ENCODE results near the gene GBA2. TPM values are rescaled to one million over a fixed set of nuclear protein-coding genes. Genes with fewer than 3 reads are reported as not detected.

The GBA2 gene
- polyA plus RNA-seq, 1 of the 3 experiments (the other 2 are of a cell fraction) = 71.5 TPM

GRCh38 chr9:35723426-35723825, 25.6 kb downstream of the GBA2 start:
- H3K36me3 ChIP-seq (replicated peaks in 1 of 2; ENCODE audit: control insufficient read depth in 1 of 2, insufficient read depth in 2 of 2, low read length in 1 of 2) = peaks cover 54 to 75% of the 10 kb centered on the region in 2 experiments
- H3K27me3 ChIP-seq (ENCODE audit: insufficient read depth) = no peaks in the 10 kb centered on the region
- no peak overlapping the region for H2AFZ ChIP-seq (ENCODE audit: low read depth)
- H3K9me2 ChIP-seq = no peaks in the 10 kb centered on the region
- CTCF ChIA-PET = interaction anchor here (1.6 to 19.9 kb wide), 2 partner anchors 9 to 28 kb away, joined by 3 to 183 read pairs; no protein-coding TSS in a partner anchor
- H3K9ac ChIP-seq = no peak overlapping the region
- WGBS (ENCODE audit: low lambda C conversion rate) = 89% methylated on average over 2 of the region's 2 CpGs
- no peak for DNase-seq
- no peak overlapping the region for H3K4me2 ChIP-seq
- no peaks in the 10 kb centered on the region for H3K9me3 ChIP-seq
- TF ChIP-seq GABPA (IDR thresholded peaks at IDR 0.05; ENCODE audit: low read depth) = no peak
- no peak for TF ChIP-seq YY1 (IDR thresholded peaks at IDR 0.05; ENCODE audit: low read depth)
- no peak for TF ChIP-seq ZBTB33 (IDR thresholded peaks at IDR 0.05; ENCODE audit: borderline replicate concordance, low read depth)
- no peak for TF ChIP-seq USF1 (IDR thresholded peaks at IDR 0.05; ENCODE audit: borderline replicate concordance, low read depth)
- no peak for TF ChIP-seq TEAD4 (IDR thresholded peaks at IDR 0.05; ENCODE audit: borderline replicate concordance, insufficient read depth)
- no peak for TF ChIP-seq MEF2A (IDR thresholded peaks at IDR 0.05; ENCODE audit: borderline replicate concordance, low read depth)
- no peak for TF ChIP-seq POLR2AphosphoS5 (IDR thresholded peaks at IDR 0.05; ENCODE audit: low read depth, low read length)
- no peak for TF ChIP-seq CHD2 (IDR thresholded peaks at IDR 0.05; ENCODE audit: low read length, partially characterized antibody)
- TF ChIP-seq FOSL2 (IDR thresholded peaks at IDR 0.05; ENCODE audit: borderline replicate concordance, low read depth) = no peak
- peaks cover 7% of the 10 kb centered on the region; the same call in 1 of the 2 replicates for H4K20me1 ChIP-seq (ENCODE audit: insufficient read depth)
- H3K27ac ChIP-seq (ENCODE audit: low read depth in 2 of 2, low read length in 1 of 2) = no peak overlapping the region
- H3K79me2 ChIP-seq (ENCODE audit: insufficient read depth) = peaks cover 58% of the 10 kb centered on the region
- H3F3A ChIP-seq (replicated peaks; ENCODE audit: insufficient read depth) = peaks cover 12% of the 10 kb centered on the region
- POLR2A ChIA-PET = no interaction called here
- H3K4me3 ChIP-seq (ENCODE audit: low read depth in 2 of 2, low read length in 1 of 2) = no peak overlapping the region
- H3K4me1 ChIP-seq (ENCODE audit: control insufficient read depth in 1 of 2, insufficient read depth in 2 of 2, low read depth in 1 of 2, low read length in 1 of 2) = peaks cover 11 to 15% of the 10 kb centered on the region in 2 experiments; a peak in 3 of 4 replicates

DNA sequence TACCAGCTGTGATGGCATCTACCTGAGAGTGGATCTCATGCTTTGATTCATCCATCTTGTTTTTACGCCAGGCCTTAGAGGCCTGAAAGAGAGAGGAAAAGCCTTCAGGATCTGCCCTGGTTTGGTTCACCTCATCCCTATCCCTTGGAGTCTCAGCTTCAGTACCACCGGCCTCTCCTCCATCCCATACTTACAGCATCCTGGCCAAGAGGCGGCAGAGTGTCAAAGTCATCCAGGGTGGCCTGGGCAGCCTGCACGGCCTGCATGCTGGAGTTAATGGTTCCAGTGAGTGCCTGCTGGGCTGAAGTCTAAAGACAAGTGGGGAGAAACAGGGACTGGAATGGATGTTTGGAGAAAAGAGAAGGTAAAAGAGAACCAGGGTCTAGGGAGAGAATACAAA, 29.5 kb downstream of the GBA2 start:
- Histone ChIP-seq H3K9ac (no peak overlapping the region), H3K27ac (ENCODE audit: low read depth in 2 of 2, low read length in 1 of 2) (no peak overlapping the region), H3K36me3 (replicated peaks in 1 of 2; ENCODE audit: control insufficient read depth in 1 of 2, insufficient read depth in 2 of 2, low read length in 1 of 2) (peaks cover 74 to 97% of the 10 kb centered on the region in 2 experiments), H4K20me1 (ENCODE audit: insufficient read depth) (no peaks in the 10 kb centered on the region), H3K27me3 (ENCODE audit: insufficient read depth) (no peaks in the 10 kb centered on the region), H3K9me3 (no peaks in the 10 kb centered on the region), H3K4me1 (ENCODE audit: control insufficient read depth in 1 of 2, insufficient read depth in 2 of 2, low read depth in 1 of 2, low read length in 1 of 2) (no peaks in the 10 kb centered on the region), H3K9me2 (no peaks in the 10 kb centered on the region), H3K79me2 (ENCODE audit: insufficient read depth) (peaks cover 19% of the 10 kb centered on the region), H2AFZ (ENCODE audit: low read depth) (no peak overlapping the region), H3K4me2 (no peak overlapping the region), H3K4me3 (ENCODE audit: low read depth in 2 of 2, low read length in 1 of 2) (no peak overlapping the region), H3F3A (replicated peaks; ENCODE audit: insufficient read depth) (no peaks in the 10 kb centered on the region)
- WGBS (ENCODE audit: low lambda C conversion rate) = 100% methylated on average over 4 of the region's 4 CpGs
- ChIA-PET CTCF (interaction anchor here (10.5 to 19.9 kb wide), 2 partner anchors 10 to 24 kb away, joined by 68 to 183 read pairs; partner anchors contain the start of genes CREB3 and TLN1), POLR2A (no interaction called here)
- DNase-seq = no peak
- TF ChIP-seq, protein P1, sequence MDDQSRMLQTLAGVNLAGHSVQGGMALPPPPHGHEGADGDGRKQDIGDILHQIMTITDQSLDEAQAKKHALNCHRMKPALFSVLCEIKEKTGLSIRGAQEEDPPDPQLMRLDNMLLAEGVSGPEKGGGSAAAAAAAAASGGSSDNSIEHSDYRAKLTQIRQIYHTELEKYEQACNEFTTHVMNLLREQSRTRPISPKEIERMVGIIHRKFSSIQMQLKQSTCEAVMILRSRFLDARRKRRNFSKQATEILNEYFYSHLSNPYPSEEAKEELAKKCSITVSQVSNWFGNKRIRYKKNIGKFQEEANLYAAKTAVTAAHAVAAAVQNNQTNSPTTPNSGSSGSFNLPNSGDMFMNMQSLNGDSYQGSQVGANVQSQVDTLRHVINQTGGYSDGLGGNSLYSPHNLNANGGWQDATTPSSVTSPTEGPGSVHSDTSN (IDR thresholded peaks at IDR 0.05) = no peak
- TF ChIP-seq RAD21 (IDR thresholded peaks at IDR 0.05; ENCODE audit: low read length) (no peak), TAF1 (IDR thresholded peaks at IDR 0.05; ENCODE audit: borderline replicate concordance, low read depth, low read length) (no peak), RCOR1 (IDR thresholded peaks at IDR 0.05; ENCODE audit: low read length) (no peak), FOSL2 (IDR thresholded peaks at IDR 0.05; ENCODE audit: borderline replicate concordance, low read depth) (no peak), MEF2A (IDR thresholded peaks at IDR 0.05; ENCODE audit: borderline replicate concordance, low read depth) (no peak), IRF3 (IDR thresholded peaks at IDR 0.05; ENCODE audit: low read depth, low read length) (no peak), ZBTB33 (IDR thresholded peaks at IDR 0.05; ENCODE audit: borderline replicate concordance, low read depth) (no peak), TCF12 (IDR thresholded peaks at IDR 0.05) (no peak), RFX5 (IDR thresholded peaks at IDR 0.05; ENCODE audit: low read length) (no peak), FOXJ3 (CRISPR knock-in tag; IDR thresholded peaks at IDR 0.05) (no peak)
- TF ChIP-seq, protein P2, sequence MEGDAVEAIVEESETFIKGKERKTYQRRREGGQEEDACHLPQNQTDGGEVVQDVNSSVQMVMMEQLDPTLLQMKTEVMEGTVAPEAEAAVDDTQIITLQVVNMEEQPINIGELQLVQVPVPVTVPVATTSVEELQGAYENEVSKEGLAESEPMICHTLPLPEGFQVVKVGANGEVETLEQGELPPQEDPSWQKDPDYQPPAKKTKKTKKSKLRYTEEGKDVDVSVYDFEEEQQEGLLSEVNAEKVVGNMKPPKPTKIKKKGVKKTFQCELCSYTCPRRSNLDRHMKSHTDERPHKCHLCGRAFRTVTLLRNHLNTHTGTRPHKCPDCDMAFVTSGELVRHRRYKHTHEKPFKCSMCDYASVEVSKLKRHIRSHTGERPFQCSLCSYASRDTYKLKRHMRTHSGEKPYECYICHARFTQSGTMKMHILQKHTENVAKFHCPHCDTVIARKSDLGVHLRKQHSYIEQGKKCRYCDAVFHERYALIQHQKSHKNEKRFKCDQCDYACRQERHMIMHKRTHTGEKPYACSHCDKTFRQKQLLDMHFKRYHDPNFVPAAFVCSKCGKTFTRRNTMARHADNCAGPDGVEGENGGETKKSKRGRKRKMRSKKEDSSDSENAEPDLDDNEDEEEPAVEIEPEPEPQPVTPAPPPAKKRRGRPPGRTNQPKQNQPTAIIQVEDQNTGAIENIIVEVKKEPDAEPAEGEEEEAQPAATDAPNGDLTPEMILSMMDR (IDR thresholded peaks at IDR 0.05) = no peak

Data from SK-N-SH (cell line).